ENCODE data around the gene LMAN1L. TPM values are rescaled to one million over a fixed set of nuclear protein-coding genes. Genes with fewer than 3 reads are reported as not detected.

Gene LMAN1L
- total and polyA plus RNA-seq, 10 donors: 2.4 to 164 (median 81.2) TPM

DNA sequence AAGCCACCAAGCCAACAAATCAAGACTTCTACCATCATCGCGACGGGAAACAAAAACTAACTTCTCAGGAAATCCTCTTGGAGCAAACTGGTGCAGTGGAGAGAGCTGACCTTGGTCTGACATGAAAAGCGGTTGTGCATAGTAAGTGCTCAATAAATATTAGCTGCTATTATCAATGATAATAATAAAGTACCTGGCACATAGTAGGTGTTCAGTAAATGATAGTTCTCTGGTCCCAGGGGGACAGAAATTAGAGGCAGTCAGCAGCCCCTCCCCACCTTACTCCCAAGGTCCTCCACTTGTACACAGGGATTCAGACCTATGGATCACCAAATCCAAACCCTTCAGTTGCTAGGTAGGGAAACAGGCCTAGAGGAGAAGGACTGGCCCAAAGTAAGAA is 36.7 kb upstream of the LMAN1L start:
- intact Hi-C loops (cut with DNase I; ENCODE audit: low total_unique reads): loop anchor here (10.0 kb wide), 1 partner anchor 429 kb away; the partner anchor contains the start of gene C15orf39
- Histone ChIP-seq H3K27me3 (replicated peaks in 1 of 7) (no peaks in the 10 kb centered on the region), H3K4me1 (peaks cover 75 to 100% (median 95%) of the 10 kb centered on the region in 6 donors), H3K36me3 (no peaks in the 10 kb centered on the region), H3K4me3 (no peak overlapping the region), H3K9me3 (no peaks in the 10 kb centered on the region), H3K27ac (peak overlapping the region; percentile 79 to 99 (median 96))
- DNase-seq: no peak
- TF ChIP-seq POLR2A (IDR thresholded peaks at IDR 0.05): no peak
- 55 to 65% (median 60%) methylated on average over 4 of the region's 4 CpGs for WGBS, 5 donors

DNA sequence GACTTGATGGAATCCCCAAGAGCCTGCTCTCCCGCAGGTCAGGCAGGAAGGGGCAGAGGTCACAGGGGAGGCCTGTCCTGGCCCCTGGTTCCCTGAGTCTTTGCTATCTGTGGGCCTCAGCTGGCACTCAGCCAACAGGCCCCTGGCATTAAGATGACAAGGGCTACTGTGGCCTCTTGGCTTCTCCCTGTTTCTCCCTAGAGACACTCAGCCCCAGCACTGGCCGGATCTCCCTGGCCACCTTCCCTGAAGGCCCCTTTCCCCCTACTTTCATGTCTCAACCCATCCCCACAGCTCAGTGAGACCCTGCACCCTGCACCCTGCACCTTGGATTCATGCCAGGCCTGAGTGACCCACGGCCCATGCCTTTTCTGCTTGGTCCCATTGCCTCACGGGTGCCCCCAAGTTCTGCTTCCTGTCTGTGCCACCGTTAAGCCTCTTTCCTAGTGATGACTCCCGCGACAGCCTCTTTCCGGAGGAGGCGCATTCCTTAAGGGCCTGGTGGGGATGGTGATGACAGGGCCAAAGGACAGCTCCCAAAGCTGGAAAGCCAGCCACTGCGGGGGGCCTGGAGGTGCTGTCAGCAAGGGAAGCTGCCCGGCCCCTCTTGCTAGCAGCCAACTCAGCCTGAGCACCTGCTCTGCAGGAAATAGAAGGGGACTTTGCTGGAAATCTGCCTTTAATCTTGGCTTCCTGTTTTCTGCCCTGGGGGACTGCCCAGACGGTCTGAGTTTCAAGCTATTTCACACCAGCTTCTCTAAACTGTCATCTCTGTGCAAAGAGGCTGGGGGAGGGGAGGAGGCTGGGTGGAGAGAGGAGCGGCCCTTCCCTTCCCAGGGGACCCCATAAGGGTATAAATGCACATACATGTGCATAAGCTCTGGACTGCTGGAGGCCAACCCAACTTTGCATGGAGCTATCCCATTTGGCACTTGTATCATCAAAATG is 35.5 kb upstream of the LMAN1L start:
- Histone ChIP-seq H3K36me3 (no peaks in the 10 kb centered on the region), H3K27ac (peak overlapping the region; percentile 79 to 99 (median 96)), H3K4me1 (peaks cover 71 to 97% (median 92%) of the 10 kb centered on the region in 6 donors), H3K9me3 (no peaks in the 10 kb centered on the region), H3K4me3 (peak overlapping the region in 4 of 8 donors; percentile 1 to 56 (median 6)), H3K27me3 (replicated peaks in 1 of 7) (no peaks in the 10 kb centered on the region)
- TF ChIP-seq POLR2A (IDR thresholded peaks at IDR 0.05): no peak
- TF ChIP-seq CTCF (IDR thresholded peaks at IDR 0.05 in 8 of 11, conservative IDR thresholded peaks at IDR 0.05 in 3 of 11): no peak
- TF ChIP-seq POLR2AphosphoS5 (IDR thresholded peaks at IDR 0.05): peak; percentile 65 to 77 (median 67)
- intact Hi-C loops (cut with DNase I; ENCODE audit: low total_unique reads): loop anchor here (10.0 kb wide), 1 partner anchor 428 kb away; the partner anchor contains the start of gene C15orf39
- 2 to 8% (median 5%) methylated on average over 10 to 13 of the region's 13 CpGs for WGBS, 5 donors
- peak; percentile 90 for DNase-seq

DNA sequence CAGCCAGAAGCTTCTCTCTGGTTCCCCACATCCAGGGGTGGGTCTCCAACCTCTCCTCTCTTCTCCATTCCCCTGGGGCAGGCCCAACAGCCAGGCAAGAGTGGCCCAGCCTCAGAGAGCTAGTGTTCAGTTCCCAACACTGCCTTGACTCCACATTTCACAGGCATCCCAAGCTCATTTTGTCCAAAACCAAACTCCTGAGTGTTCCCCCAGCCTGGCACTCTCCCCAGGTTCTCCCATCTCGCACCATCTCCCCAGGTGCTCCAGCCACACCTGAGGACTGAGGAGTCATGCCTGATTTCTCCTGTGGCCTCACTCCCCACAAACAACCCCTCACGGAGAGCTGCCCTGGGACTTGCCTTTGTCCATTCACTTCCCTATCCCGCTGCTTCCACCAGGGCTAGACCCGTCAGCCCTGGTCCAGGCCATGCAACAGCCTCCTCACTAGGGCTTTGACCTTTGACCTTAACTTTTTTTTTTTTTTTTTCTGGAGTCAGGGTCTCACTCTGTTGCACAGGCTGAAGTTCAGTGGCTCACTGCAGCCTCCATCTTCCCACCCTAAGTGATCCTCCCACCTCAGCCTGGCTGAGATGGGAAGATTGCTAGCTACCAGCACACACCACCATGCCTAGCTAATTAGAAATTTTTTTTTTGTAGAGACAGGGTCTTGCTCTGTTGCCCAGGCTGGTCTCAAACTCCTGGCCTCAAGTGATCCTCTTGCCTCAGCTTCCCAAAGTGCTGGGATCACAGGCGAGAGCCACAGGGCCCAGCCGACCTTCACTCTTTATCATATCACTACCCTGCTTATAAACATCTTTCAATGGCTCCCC is 34.7 kb upstream of the LMAN1L start:
- peak overlapping the region in 3 of 8 donors; percentile 1 to 56 (median 1) for H3K4me3 ChIP-seq
- peak; percentile 79 for DNase-seq
- intact Hi-C loops (cut with DNase I; ENCODE audit: low total_unique reads): loop anchor here (10.0 kb wide), 1 partner anchor 427 kb away; the partner anchor contains the start of gene C15orf39
- TF ChIP-seq POLR2A (IDR thresholded peaks at IDR 0.05): no peak
- TF ChIP-seq POLR2AphosphoS5 (IDR thresholded peaks at IDR 0.05): no peak
- TF ChIP-seq CTCF (IDR thresholded peaks at IDR 0.05 in 8 of 11, conservative IDR thresholded peaks at IDR 0.05 in 3 of 11): peak in 1 of 11 experiments; percentile 7
- H3K9me3 ChIP-seq: no peaks in the 10 kb centered on the region
- H3K36me3 ChIP-seq: no peaks in the 10 kb centered on the region
- H3K27ac ChIP-seq: peak overlapping the region; percentile 79 to 99 (median 96)
- peaks cover 71 to 93% (median 89%) of the 10 kb centered on the region in 6 donors for H3K4me1 ChIP-seq
- H3K27me3 ChIP-seq (replicated peaks in 1 of 7): no peaks in the 10 kb centered on the region
- WGBS, 5 donors: 54 to 68% (median 58%) methylated on average over 6 of the region's 6 CpGs

- Histone ChIP-seq H3K27me3 (replicated peaks in 1 of 7) (no peaks in the 10 kb centered on the region), H3K4me3 (no peak overlapping the region), H3K4me1 (peaks cover 69 to 93% (median 89%) of the 10 kb centered on the region in 6 donors), H3K36me3 (no peaks in the 10 kb centered on the region), H3K9me3 (no peaks in the 10 kb centered on the region), H3K27ac (peak overlapping the region; percentile 79 to 99 (median 96))
- no peak for TF ChIP-seq POLR2AphosphoS5 (IDR thresholded peaks at IDR 0.05)
- TF ChIP-seq CTCF (IDR thresholded peaks at IDR 0.05 in 8 of 11, conservative IDR thresholded peaks at IDR 0.05 in 3 of 11): no peak
- TF ChIP-seq POLR2A (IDR thresholded peaks at IDR 0.05): no peak
- no peak for DNase-seq
- WGBS, 5 donors: 80 to 89% (median 88%) methylated on average over 5 of the region's 5 CpGs
- intact Hi-C loops (cut with DNase I; ENCODE audit: low total_unique reads): loop anchor here (10.0 kb wide), 1 partner anchor 426 kb away; the partner anchor contains the start of gene C15orf39
Observed at GRCh38 chr15:74778599-74778970, 34.0 kb upstream of the LMAN1L start.
